ENCODE results near the gene CEP170.

DNA sequence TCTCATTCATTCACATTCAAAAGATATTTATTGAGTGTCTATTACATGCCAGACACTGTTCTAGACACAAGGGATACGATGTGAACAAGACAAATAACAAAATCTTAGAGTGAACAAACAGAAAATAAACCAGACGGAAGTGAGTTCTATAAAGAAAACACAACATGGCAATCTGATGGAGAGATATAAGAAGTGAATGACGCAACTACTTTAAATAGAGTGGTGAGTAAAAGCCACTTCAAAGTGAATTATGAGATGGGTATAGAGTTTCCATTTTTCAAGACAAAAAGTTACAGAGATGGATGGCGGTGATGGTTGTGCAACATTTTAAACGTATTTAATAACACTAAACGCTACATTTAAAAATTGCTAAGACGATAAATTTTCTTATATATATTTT, 75.4 kb downstream of the CEP170 start:
- no peak for TF ChIP-seq POLR2A (IDR thresholded peaks at IDR 0.05)
- TF ChIP-seq, protein P1, sequence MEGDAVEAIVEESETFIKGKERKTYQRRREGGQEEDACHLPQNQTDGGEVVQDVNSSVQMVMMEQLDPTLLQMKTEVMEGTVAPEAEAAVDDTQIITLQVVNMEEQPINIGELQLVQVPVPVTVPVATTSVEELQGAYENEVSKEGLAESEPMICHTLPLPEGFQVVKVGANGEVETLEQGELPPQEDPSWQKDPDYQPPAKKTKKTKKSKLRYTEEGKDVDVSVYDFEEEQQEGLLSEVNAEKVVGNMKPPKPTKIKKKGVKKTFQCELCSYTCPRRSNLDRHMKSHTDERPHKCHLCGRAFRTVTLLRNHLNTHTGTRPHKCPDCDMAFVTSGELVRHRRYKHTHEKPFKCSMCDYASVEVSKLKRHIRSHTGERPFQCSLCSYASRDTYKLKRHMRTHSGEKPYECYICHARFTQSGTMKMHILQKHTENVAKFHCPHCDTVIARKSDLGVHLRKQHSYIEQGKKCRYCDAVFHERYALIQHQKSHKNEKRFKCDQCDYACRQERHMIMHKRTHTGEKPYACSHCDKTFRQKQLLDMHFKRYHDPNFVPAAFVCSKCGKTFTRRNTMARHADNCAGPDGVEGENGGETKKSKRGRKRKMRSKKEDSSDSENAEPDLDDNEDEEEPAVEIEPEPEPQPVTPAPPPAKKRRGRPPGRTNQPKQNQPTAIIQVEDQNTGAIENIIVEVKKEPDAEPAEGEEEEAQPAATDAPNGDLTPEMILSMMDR (IDR thresholded peaks at IDR 0.05): no peak
